ENCODE measurements around the gene DVL2.
A peak's percentile ranks its signal among the peaks of the same experiment; 100 is the strongest.

The DVL2 gene

DNA sequence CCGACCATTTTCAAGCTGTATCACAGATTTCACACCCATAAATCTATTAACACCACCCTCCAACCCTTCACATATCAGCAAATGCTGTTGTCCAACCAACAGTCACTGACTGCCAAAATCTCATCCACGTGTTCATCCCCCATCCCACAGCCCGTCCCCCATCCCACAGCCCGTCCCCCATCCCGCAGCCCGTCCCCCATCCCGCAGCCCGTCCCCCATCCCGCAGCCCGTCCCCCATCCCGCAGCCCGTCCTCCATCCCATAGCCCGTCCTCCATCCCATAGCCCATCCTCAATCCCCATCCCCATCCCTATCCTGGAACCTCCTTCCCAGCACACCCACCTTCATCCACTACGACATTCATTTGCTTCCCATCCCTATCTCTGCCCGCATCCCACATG, 28.8 kb downstream of the DVL2 start:
- peak overlapping the region; percentile 70 for H3K4me3 ChIP-seq (ENCODE audit: low read length)
- peaks cover 30% of the 10 kb centered on the region for H3K36me3 ChIP-seq (ENCODE audit: insufficient read depth, low read length)
- no peaks in the 10 kb centered on the region for H3K27me3 ChIP-seq (ENCODE audit: insufficient read depth, low read length)
- peaks cover 22% of the 10 kb centered on the region for H3K4me1 ChIP-seq (ENCODE audit: insufficient read depth, low read length)
- 49% methylated on average over 14 of the region's 15 CpGs for WGBS
- H3K9me3 ChIP-seq (ENCODE audit: insufficient read depth, low read depth, low read length) = no peaks in the 10 kb centered on the region
- H3K9ac ChIP-seq (ENCODE audit: low read depth, low read length) = no peak overlapping the region
- H3K27ac ChIP-seq (ENCODE audit: low read depth, low read length) = peak overlapping the region; percentile 77; the same call in 1 of the 2 replicates

DNA sequence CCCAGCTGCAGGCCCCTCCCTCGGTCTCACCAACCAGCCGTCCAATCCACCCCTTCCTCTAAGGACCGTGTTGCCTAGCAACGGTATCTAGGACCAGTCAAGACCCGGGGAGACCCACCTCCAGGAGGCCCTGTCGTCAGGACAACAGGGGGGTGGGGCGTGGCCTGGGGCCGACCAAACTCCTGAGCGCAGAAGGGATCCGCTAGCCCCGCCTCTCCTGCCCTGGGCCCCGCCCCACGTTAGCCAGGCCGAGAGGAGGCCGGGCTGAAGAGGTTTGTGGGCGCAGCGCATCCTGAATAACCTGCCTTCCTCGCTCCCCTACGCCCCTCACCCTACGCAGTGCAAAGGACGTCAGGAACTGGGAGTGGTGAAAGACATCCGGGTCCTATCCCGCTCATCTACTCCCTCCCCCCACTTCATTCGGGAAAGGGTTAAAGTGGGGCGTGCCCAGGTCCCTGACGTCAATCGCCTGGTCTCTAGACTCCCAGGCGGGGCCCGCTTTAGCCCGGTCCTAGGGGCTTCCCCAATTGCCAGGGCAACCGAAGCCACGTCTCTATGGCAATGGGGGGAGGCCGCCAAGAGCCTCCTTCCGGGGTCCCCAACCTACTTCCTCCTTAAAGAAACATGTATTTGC, 29.4 kb downstream of the DVL2 start:
- Histone ChIP-seq H3K36me3 (ENCODE audit: insufficient read depth, low read length) (peaks cover 34% of the 10 kb centered on the region), H3K9ac (ENCODE audit: low read depth, low read length) (0 out of 2 replicates have a peak overlapping the region, but pooled peaks have one; percentile 28), H3K27ac (ENCODE audit: low read depth, low read length) (peak overlapping the region; percentile 77; the same call in 1 of the 2 replicates), H3K9me3 (ENCODE audit: insufficient read depth, low read depth, low read length) (no peaks in the 10 kb centered on the region), H3K4me3 (ENCODE audit: low read length) (peak overlapping the region; percentile 70), H3K4me1 (ENCODE audit: insufficient read depth, low read length) (peaks cover 19% of the 10 kb centered on the region; the same call in 1 of the 2 replicates), H3K27me3 (ENCODE audit: insufficient read depth, low read length) (no peaks in the 10 kb centered on the region)
- WGBS = under 1% methylated on average over 34 of the region's 34 CpGs

DNA sequence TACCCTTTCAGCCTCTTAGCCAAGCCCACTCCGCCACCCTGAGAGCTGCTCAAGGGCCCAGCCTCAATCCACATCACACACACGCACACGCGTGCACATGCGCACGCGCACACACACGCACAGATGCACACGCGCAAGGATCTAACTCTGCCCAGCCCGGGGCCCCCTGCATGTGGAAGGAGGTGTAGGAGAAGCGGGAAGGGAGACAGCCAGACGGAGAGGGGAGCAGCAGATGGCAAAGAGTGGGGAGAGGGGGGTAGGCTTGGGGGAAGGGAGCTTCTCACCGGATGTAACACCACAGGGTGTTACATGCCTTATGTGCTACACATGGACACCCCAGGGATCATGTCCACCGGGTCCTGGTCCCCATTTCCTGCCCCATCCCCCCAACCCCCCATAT, 30.0 kb downstream of the DVL2 start:
- Histone ChIP-seq H3K27me3 (ENCODE audit: insufficient read depth, low read length) (no peaks in the 10 kb centered on the region), H3K9me3 (ENCODE audit: insufficient read depth, low read depth, low read length) (no peaks in the 10 kb centered on the region), H3K4me1 (ENCODE audit: insufficient read depth, low read length) (peaks cover 19% of the 10 kb centered on the region; the same call in 1 of the 2 replicates), H3K27ac (ENCODE audit: low read depth, low read length) (peak overlapping the region; percentile 77; the same call in 1 of the 2 replicates), H3K9ac (ENCODE audit: low read depth, low read length) (no peak overlapping the region), H3K36me3 (ENCODE audit: insufficient read depth, low read length) (peaks cover 37% of the 10 kb centered on the region), H3K4me3 (ENCODE audit: low read length) (peak overlapping the region; percentile 70)
- WGBS = 90% methylated on average over 15 of the region's 15 CpGs

DNA sequence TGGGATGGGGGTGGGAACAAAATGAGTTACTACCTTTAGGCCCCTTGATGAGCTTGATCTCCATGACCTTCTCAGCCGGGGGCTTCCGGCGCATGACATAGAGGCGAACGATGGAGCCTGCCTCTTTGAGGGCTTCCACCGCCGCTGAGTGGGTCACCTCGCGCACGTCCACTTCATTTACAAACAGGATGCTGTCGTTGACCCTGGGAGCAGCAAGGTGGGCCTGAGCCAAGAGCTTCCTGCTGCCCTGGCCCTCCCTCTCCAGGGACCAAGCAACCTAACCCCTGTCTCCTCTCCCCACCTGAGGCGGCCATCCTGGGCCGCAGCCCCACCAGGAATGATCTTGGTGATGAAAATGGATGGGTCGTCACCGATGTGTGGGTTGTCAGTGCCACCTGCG, 30.9 kb downstream of the DVL2 start:
- H3K9me3 ChIP-seq (ENCODE audit: insufficient read depth, low read depth, low read length) = no peaks in the 10 kb centered on the region
- H3K4me3 ChIP-seq (ENCODE audit: low read length) = no peak overlapping the region
- H3K36me3 ChIP-seq (ENCODE audit: insufficient read depth, low read length) = peaks cover 38% of the 10 kb centered on the region
- no peaks in the 10 kb centered on the region for H3K27me3 ChIP-seq (ENCODE audit: insufficient read depth, low read length)
- WGBS = 94% methylated on average over 16 of the region's 16 CpGs
- peaks cover 10% of the 10 kb centered on the region; the same call in 1 of the 2 replicates for H3K4me1 ChIP-seq (ENCODE audit: insufficient read depth, low read length)
- no peak overlapping the region for H3K27ac ChIP-seq (ENCODE audit: low read depth, low read length)
- H3K9ac ChIP-seq (ENCODE audit: low read depth, low read length) = no peak overlapping the region

DNA sequence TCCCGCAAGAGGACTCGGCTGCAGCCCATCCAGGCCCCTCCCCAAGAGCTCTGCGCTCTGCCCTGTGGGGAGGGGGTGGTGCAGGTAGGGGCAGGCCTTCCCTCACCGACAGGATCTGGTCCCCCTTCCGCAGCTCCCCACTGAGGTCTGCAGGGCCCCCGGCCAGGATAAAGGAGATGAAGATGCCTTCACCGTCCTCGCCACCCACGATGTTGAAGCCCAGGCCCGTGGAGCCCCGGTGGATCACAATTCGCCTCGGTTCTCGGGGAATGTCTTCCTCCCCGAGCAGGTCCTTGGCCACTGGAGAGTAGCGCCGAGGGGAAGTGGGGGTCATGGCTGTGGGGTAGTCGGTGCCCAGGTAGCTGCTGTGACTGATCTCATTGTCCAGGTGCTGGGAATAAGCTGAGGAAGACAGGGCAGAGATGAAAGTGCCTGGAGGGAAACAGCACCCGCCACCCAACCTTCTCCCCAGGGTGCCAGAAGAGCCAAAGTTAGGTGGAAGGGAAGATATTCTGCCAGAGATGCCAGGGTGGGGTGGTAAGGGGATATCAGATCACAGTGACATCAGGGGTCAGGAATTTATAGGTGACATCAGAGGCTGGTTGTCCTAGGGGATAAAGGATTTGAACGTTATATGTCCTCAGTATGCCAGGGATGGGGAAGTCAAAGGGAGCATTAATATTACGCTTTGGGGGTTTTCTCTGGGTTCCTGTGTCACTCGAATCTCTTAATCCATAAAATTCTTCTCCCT, 37.5 kb downstream of the DVL2 start:
- H3K4me1 ChIP-seq (ENCODE audit: insufficient read depth, low read length) = no peaks in the 10 kb centered on the region
- WGBS = 94% methylated on average over 22 of the region's 22 CpGs
- no peak overlapping the region for H3K4me3 ChIP-seq (ENCODE audit: low read length)
- no peaks in the 10 kb centered on the region for H3K9me3 ChIP-seq (ENCODE audit: insufficient read depth, low read depth, low read length)
- H3K27ac ChIP-seq (ENCODE audit: low read depth, low read length) = no peak overlapping the region
- H3K9ac ChIP-seq (ENCODE audit: low read depth, low read length) = no peak overlapping the region
- no peaks in the 10 kb centered on the region for H3K27me3 ChIP-seq (ENCODE audit: insufficient read depth, low read length)
- peaks cover 70% of the 10 kb centered on the region for H3K36me3 ChIP-seq (ENCODE audit: insufficient read depth, low read length)

DNA sequence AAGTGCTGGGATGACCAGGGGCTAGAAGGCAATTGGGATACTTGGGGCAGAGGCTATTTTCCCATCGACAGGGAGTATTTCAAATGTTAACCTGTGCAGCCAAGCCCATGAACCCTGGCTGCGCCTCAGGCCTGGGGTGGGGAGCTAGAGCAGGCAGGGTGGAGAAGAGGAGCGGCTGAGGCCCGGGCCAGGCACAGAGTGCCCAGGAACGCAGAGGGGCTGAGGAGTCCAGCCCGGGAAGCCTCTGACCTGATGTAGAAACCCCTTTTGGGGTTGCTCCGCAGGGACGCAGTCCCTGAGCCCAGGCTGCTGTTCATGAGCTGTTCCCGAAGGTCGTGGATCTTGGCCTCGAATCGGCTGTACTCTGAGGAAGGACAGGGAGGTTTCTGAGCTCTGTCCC, 38.3 kb downstream of the DVL2 start:
- Histone ChIP-seq H3K27ac (ENCODE audit: low read depth, low read length) (no peak overlapping the region), H3K27me3 (ENCODE audit: insufficient read depth, low read length) (no peaks in the 10 kb centered on the region), H3K4me3 (ENCODE audit: low read length) (no peak overlapping the region), H3K9me3 (ENCODE audit: insufficient read depth, low read depth, low read length) (no peaks in the 10 kb centered on the region), H3K9ac (ENCODE audit: low read depth, low read length) (no peak overlapping the region), H3K4me1 (ENCODE audit: insufficient read depth, low read length) (no peaks in the 10 kb centered on the region), H3K36me3 (ENCODE audit: insufficient read depth, low read length) (peaks cover 69% of the 10 kb centered on the region)
- 95% methylated on average over 12 of the region's 12 CpGs for WGBS

DNA sequence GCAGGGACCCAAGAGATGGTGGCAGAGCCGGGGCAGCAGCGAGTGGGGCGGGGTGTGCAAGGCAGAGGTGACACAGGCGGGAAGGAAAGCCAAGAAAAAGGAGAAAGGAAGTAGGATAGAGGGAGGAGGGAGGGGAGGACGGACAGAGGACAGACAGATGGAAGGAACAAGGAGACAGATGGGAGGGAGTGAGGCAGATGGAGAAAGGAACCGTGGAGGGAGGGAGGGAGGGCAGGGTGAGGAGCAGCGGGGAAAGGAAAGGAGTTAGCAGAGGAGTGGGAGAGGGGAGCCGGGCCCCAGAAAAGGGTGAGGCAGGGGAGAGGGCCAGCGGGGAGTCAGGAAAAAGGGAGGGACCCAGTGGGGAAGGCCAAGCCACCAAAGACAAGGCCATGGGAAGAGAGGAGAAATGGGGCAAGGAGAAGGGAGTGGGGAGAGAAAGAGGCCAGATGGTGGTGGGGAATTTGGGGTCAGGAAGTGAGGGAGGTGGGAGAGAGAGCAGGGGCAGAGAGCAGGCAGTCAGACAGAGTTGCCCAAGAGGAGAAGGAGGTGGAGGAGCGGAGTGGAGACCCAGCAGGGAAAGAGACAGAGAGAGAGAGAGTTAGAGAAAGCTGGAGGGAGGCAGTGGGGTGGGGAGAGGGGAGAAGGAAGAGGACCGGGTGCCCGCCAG, 41.9 kb downstream of the DVL2 start:
- 89% methylated on average over 12 of the region's 12 CpGs for WGBS
- peaks cover 70% of the 10 kb centered on the region for H3K36me3 ChIP-seq (ENCODE audit: insufficient read depth, low read length)

DNA sequence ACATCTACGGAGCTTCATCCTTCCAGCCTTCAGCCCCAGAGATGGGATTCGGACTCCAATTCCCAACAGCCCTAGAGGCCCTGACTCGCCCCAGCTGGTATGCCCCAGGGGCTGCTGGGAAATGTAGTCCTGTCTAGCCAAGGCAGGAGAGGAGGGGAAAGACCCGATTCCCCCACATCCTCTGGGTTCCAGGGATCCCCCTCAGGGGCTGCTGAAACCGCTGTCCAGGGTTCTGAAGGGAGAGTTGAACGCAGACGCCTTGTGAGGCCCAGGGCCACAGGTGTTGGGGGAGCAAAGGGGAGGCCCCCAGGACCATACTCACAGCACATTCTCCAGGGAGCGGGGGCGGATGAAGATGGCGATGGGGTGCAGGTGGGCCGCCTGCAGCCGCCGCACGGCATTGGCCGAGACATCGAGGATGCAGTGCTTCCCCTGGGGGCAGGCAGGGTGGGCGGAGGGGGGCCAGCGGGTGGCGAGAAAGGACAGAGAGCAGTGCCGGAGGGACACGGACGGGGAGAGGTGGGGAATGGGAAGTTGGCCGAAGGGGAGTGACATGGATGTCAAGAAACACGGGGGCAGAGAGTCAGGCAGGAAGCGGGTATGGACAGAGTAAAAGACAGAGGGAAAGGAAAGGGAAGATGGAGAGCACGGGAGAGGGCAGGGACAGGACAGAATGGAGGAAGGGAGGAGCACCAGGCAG, 42.6 kb downstream of the DVL2 start:
- Histone ChIP-seq H3K4me1 (ENCODE audit: insufficient read depth, low read length) (no peaks in the 10 kb centered on the region), H3K9ac (ENCODE audit: low read depth, low read length) (no peak overlapping the region), H3K4me3 (ENCODE audit: low read length) (no peak overlapping the region), H3K36me3 (ENCODE audit: insufficient read depth, low read length) (peaks cover 64% of the 10 kb centered on the region), H3K27ac (ENCODE audit: low read depth, low read length) (no peak overlapping the region), H3K27me3 (ENCODE audit: insufficient read depth, low read length) (no peaks in the 10 kb centered on the region), H3K9me3 (ENCODE audit: insufficient read depth, low read depth, low read length) (no peaks in the 10 kb centered on the region)
- 88% methylated on average over 25 of the region's 26 CpGs for WGBS

More for the DNA sequence above, 41.9 kb downstream of the DVL2 start:
- no peak overlapping the region for H3K9ac ChIP-seq (ENCODE audit: low read depth, low read length)
- no peak overlapping the region for H3K4me3 ChIP-seq (ENCODE audit: low read length)
- no peaks in the 10 kb centered on the region for H3K9me3 ChIP-seq (ENCODE audit: insufficient read depth, low read depth, low read length)
- H3K27me3 ChIP-seq (ENCODE audit: insufficient read depth, low read length) = no peaks in the 10 kb centered on the region
- H3K4me1 ChIP-seq (ENCODE audit: insufficient read depth, low read length) = no peaks in the 10 kb centered on the region
- no peak overlapping the region for H3K27ac ChIP-seq (ENCODE audit: low read depth, low read length)

DNA sequence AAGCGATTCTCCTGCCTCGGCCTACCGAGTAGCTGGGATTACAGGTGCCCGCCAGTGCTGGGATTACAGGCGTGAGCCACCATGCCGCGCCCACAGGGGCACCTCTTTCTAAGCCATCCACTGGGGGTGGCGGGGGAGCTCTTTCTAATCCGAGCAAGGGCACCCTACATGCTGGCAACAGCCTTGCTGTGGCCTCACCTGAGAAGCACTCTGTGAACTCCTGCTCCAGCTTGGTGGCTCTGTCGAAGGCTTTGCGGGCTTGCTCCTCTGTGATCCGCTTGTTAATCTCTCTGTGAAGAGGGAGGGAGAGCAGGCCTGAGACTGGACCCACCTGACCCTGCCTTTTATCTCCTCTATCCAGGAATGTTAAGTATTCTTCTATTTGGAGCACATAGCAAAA, 43.2 kb downstream of the DVL2 start:
- no peak overlapping the region for H3K27ac ChIP-seq (ENCODE audit: low read depth, low read length)
- 98% methylated on average over 12 of the region's 12 CpGs for WGBS
- no peaks in the 10 kb centered on the region for H3K27me3 ChIP-seq (ENCODE audit: insufficient read depth, low read length)
- no peaks in the 10 kb centered on the region for H3K9me3 ChIP-seq (ENCODE audit: insufficient read depth, low read depth, low read length)
- H3K36me3 ChIP-seq (ENCODE audit: insufficient read depth, low read length) = peaks cover 57% of the 10 kb centered on the region
- no peaks in the 10 kb centered on the region for H3K4me1 ChIP-seq (ENCODE audit: insufficient read depth, low read length)
- no peak overlapping the region for H3K9ac ChIP-seq (ENCODE audit: low read depth, low read length)
- H3K4me3 ChIP-seq (ENCODE audit: low read length) = no peak overlapping the region

DNA sequence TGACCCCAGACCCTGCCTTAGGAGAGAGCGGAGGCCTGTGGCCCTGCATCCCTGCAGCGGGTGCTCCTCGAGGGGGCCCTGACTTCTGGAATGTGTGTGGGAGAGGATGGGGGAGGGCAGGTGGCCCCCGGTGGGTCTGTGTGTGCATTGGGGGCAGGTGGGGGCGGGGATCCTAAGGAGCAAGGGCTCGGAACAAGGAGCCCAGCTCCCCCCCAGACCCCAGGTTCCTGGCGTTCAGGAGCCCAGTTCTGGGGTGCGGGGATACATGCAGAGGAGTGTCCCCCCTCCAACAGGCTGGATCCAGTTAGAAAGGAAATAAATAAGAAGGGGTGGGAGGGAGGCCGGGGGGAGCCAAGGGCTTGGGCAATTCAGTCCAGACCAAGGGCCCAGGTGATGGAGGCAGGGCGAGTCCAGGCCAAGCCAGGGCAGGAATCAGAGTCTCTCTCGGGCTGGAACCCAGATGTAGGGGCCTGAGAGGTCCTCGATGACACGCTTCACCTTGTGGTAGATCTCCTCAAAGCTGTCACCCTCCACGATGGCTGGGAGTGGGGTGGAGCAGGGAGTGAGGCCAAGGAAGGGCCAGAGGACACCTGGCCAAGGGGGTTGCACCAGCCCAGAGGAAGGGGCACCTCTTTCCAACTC, 43.9 kb downstream of the DVL2 start:
- H3K27me3 ChIP-seq (ENCODE audit: insufficient read depth, low read length) = no peaks in the 10 kb centered on the region
- H3K27ac ChIP-seq (ENCODE audit: low read depth, low read length) = no peak overlapping the region
- no peak overlapping the region for H3K9ac ChIP-seq (ENCODE audit: low read depth, low read length)
- H3K4me1 ChIP-seq (ENCODE audit: insufficient read depth, low read length) = no peaks in the 10 kb centered on the region
- H3K9me3 ChIP-seq (ENCODE audit: insufficient read depth, low read depth, low read length) = no peaks in the 10 kb centered on the region
- 95% methylated on average over 14 of the region's 14 CpGs for WGBS
- peaks cover 51% of the 10 kb centered on the region for H3K36me3 ChIP-seq (ENCODE audit: insufficient read depth, low read length)
- H3K4me3 ChIP-seq (ENCODE audit: low read length) = no peak overlapping the region
